ENCODE data around the gene CPNE4. TPM values are rescaled to one million over a fixed set of nuclear protein-coding genes. Genes with fewer than 3 reads are reported as not detected.

CPNE4 gene
- total RNA-seq, 1 experiment from 2014 or later, result 0.41 TPM

- no peak for TF ChIP-seq CTCF (IDR thresholded peaks at IDR 0.05; ENCODE audit: insufficient read depth in 1 of 2, low read depth in 1 of 2, low read length in 1 of 2, severe bottlenecking in 1 of 2, unreplicated experiment in 1 of 2)
- no peak for DNase-seq
- Histone ChIP-seq H3K9me3 (no peaks in the 10 kb centered on the region), H3K4me3 (ENCODE audit: low read depth, low read length) (no peak overlapping the region), H3K27me3 (replicated peaks; ENCODE audit: control insufficient read depth, insufficient read depth, low read length) (no peaks in the 10 kb centered on the region; the same call in 1 of the 2 replicates), H3K4me1 (no peaks in the 10 kb centered on the region), H3K36me3 (ENCODE audit: control insufficient read depth, insufficient read depth, low read length) (no peaks in the 10 kb centered on the region)
- Mint-ChIP-seq H3K36me3 (ENCODE audit: insufficient read depth, unreplicated experiment) (no peaks in the 10 kb centered on the region), H3K4me3 (ENCODE audit: unreplicated experiment) (no peak overlapping the region), H3K4me1 (ENCODE audit: low read depth, unreplicated experiment) (no peaks in the 10 kb centered on the region), H3K9me3 (ENCODE audit: unreplicated experiment) (no peaks in the 10 kb centered on the region), H3K27ac (ENCODE audit: unreplicated experiment) (no peak overlapping the region), H3K27me3 (ENCODE audit: insufficient read depth, unreplicated experiment) (peaks cover 4% of the 10 kb centered on the region)
- no TSS peak for BruUV-seq (replicated peaks)
- intact Hi-C loops (cut with micrococcal nuclease; ENCODE audit: unreplicated experiment), result no loop called here
- ChIA-PET POLR2A (no interaction called here), CTCF (no interaction called here)
Measured at GRCh38 chr3:131729643-131730017, 305.2 kb downstream of the CPNE4 start.

DNA sequence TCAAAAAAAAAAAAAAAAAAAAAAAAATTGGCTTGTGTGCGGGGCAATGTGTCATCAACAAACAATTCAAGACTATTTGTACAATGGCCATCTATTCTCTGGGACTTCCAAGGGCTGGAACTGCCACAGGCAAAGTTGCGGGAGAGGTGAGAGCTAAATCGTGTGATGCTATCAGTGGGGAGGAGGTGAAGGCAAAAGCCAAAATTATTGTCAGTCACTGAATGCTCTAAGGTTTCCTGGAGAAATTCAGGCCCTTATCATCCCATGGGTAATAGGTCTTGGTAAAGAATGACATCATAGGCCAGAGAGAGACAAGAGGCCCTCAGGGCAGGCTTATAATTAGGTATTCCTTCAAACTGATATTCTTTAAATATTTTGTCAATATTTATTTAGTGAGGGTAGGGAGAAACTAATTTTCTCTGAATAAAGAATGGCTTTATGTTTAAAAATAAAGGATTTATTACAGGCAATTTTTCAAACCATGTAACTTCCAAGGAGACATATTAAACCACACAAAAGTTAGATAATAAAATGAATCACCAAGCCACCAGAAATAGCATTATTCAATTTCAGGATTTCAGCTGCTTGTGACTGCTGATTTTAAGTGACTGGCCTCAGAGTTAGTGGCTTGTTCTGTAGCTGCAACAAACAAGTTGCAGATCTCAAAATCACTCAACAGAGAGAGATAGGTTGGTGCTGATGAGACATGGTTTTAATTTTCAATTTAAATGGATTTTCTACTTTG lies 305.7 kb downstream of the CPNE4 start:
- DNase-seq, result no peak
- H3K4me3 ChIP-seq (ENCODE audit: low read depth, low read length), result no peak overlapping the region
- H3K4me1 ChIP-seq, result no peaks in the 10 kb centered on the region
- Mint-ChIP-seq H3K27ac (ENCODE audit: unreplicated experiment) (no peak overlapping the region), H3K4me1 (ENCODE audit: low read depth, unreplicated experiment) (no peaks in the 10 kb centered on the region), H3K27me3 (ENCODE audit: insufficient read depth, unreplicated experiment) (peaks cover 4% of the 10 kb centered on the region), H3K9me3 (ENCODE audit: unreplicated experiment) (no peaks in the 10 kb centered on the region), H3K36me3 (ENCODE audit: insufficient read depth, unreplicated experiment) (no peaks in the 10 kb centered on the region), H3K4me3 (ENCODE audit: unreplicated experiment) (no peak overlapping the region)
- H3K36me3 ChIP-seq (ENCODE audit: control insufficient read depth, insufficient read depth, low read length), result no peaks in the 10 kb centered on the region
- H3K9me3 ChIP-seq, result no peaks in the 10 kb centered on the region
- no TSS peak for BruUV-seq (replicated peaks)
- intact Hi-C loops (cut with micrococcal nuclease; ENCODE audit: unreplicated experiment), result no loop called here
- H3K27me3 ChIP-seq (replicated peaks; ENCODE audit: control insufficient read depth, insufficient read depth, low read length), result no peaks in the 10 kb centered on the region; the same call in 1 of the 2 replicates
- POLR2A ChIA-PET, result no interaction called here
- TF ChIP-seq CTCF (IDR thresholded peaks at IDR 0.05; ENCODE audit: insufficient read depth in 1 of 2, low read depth in 1 of 2, low read length in 1 of 2, severe bottlenecking in 1 of 2, unreplicated experiment in 1 of 2), result no peak
- CTCF ChIA-PET, result no interaction called here

DNA sequence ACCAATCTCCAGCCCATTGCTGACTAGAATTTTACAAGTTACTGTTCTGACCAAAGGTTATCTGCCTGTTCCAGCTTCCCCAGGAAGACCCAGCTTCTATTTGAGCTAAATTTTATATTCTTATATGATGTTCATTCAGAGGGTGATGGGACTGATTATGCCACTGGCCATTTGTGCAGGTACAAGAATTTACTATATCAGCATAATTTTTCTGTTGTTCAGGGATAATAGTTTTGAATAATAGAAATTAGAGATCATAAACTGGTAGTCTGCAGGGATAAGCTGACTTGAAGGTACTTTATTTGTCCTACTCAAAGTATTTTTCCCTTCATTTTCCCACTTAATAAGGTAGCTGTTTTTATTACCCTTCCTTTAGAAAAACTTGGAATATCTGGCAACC lies 309.4 kb downstream of the CPNE4 start:
- no TSS peak for BruUV-seq (replicated peaks)
- no peaks in the 10 kb centered on the region for H3K4me1 Mint-ChIP-seq (ENCODE audit: low read depth, unreplicated experiment)
- H3K9me3 Mint-ChIP-seq (ENCODE audit: unreplicated experiment), result no peaks in the 10 kb centered on the region
- ChIA-PET POLR2A (no interaction called here), CTCF (no interaction called here)
- H3K4me3 ChIP-seq (ENCODE audit: low read depth, low read length), result no peak overlapping the region
- no peak for TF ChIP-seq CTCF (IDR thresholded peaks at IDR 0.05; ENCODE audit: insufficient read depth in 1 of 2, low read depth in 1 of 2, low read length in 1 of 2, severe bottlenecking in 1 of 2, unreplicated experiment in 1 of 2)
- H3K36me3 Mint-ChIP-seq (ENCODE audit: insufficient read depth, unreplicated experiment), result no peaks in the 10 kb centered on the region
- intact Hi-C loops (cut with micrococcal nuclease; ENCODE audit: unreplicated experiment), result no loop called here
- H3K27me3 ChIP-seq (replicated peaks; ENCODE audit: control insufficient read depth, insufficient read depth, low read length), result no peaks in the 10 kb centered on the region
- peaks cover 11% of the 10 kb centered on the region for H3K27me3 Mint-ChIP-seq (ENCODE audit: insufficient read depth, unreplicated experiment)
- no peak for DNase-seq
- H3K27ac Mint-ChIP-seq (ENCODE audit: unreplicated experiment), result no peak overlapping the region
- H3K36me3 ChIP-seq (ENCODE audit: control insufficient read depth, insufficient read depth, low read length), result no peaks in the 10 kb centered on the region
- no peak overlapping the region for H3K4me3 Mint-ChIP-seq (ENCODE audit: unreplicated experiment)
- H3K4me1 ChIP-seq, result no peaks in the 10 kb centered on the region
- no peaks in the 10 kb centered on the region for H3K9me3 ChIP-seq
